C4-2B (cell line): ENCODE data around the gene EHBP1L1.

Experiments used
- CTCF ChIP-seq: fragments of 450-650 bp; conservative IDR thresholded peaks from 2 replicates; pipeline ENCODE4 v1.5.1; 2017; ENCODE audit warnings: mild to moderate bottlenecking
- ZFX ChIP-seq: fragments of 450-650 bp; IDR thresholded peaks from 2 replicates; pipeline ENCODE4 v1.6.1; 2017

- TF ChIP-seq CTCF (no peak), ZFX (no peak)
These were observed 49.1 kb upstream of the EHBP1L1 start for GRCh38 chr11:65526744-65527143.
